SH-SY5Y (cell line): Measurements from ENCODE around the gene RFC5.

ENCODE experiments used
- GATA2 ChIP-seq: IDR thresholded peaks from 2 replicates; pipeline ENCODE4 v1.6.1; 2011; ENCODE audit warnings: mild to moderate bottlenecking, low read depth, low read length
- GATA3 ChIP-seq: IDR thresholded peaks from 2 replicates; pipeline ENCODE4 v1.6.1; 2011; ENCODE audit warnings: low read depth, mild to moderate bottlenecking, low read length, moderate library complexity

DNA sequence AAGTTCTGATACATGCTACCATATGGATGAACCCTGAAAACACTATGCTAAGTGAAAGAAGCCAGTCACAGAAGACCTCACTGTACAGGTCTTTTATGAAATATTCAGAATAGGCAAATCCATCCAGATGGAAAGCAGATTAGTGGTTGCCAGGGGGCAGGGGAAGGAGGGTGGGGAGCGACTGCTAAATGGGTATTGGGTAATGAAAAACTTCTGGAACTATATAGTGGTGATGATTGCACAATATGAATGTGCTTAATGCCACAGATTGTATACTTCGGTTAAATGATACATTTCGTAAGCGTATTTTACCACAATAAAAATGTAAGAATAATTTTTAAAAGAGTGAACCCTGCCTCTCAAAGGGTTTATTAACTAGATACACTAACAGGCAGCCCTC is 35.9 kb upstream of the RFC5 start:
- TF ChIP-seq GATA3 = no peak
- TF ChIP-seq GATA2 = no peak
